H1 (cell line): ENCODE results near the gene CCNK. TPM values are rescaled to one million over a fixed set of nuclear protein-coding genes. Genes with fewer than 3 reads are reported as not detected.

Experiments used
- CTCF ChIA-PET: fragments of 300-600 bp; sonication (Branson Sonifier 250); formaldehyde crosslinking; loops from one replicate; lab custom pipeline; 2021; ENCODE audit not compliant: partially characterized antibody; lab: Charles Lee
- POLR2A ChIA-PET: fragments of 300-600 bp; sonication (Branson Sonifier 250); formaldehyde crosslinking; loops from one replicate; lab custom pipeline; 2021; ENCODE audit warnings: inconsistent platforms; ENCODE audit not compliant: partially characterized antibody; lab: Charles Lee
- DNase-seq, 2 experiments: peaks; one replicate each; pipeline versions ENCODE4 v3.0.0 to v3.0.0-alpha.2; 2010 to 2022; ENCODE audit warnings: low spot score in 2 of 2, low read depth in 1 of 2, mixed read lengths in 1 of 2
- FAIRE-seq: peaks from 2 replicates; lab custom pipeline; 2011; peaks lifted over from hg19 to GRCh38; lab: Jason Lieb, UNC
- H2AFZ ChIP-seq: 2 replicates; pipeline ENCODE4 v1.8.1; 2012; ENCODE audit warnings: low read length, inconsistent platforms
- H2AK5ac ChIP-seq: 2 replicates; pipeline ENCODE4 v1.6.1; 2013; ENCODE audit warnings: low read depth, low read length
- H2BK120ac ChIP-seq: replicated peaks from 2 replicates; pipeline ENCODE3; 2013; ENCODE audit warnings: low read depth, low read length, inconsistent platforms
- H2BK12ac ChIP-seq: 2 replicates; pipeline ENCODE4 v1.6.1; 2013; ENCODE audit warnings: low read depth, low read length
- H2BK15ac ChIP-seq: 2 replicates; pipeline ENCODE4 v1.6.1; 2013; ENCODE audit warnings: low read length
- H2BK20ac ChIP-seq: 2 replicates; pipeline ENCODE4 v1.6.1; 2013; ENCODE audit warnings: low read length
- H2BK5ac ChIP-seq: 2 replicates; pipeline ENCODE4 v1.6.1; 2013; ENCODE audit warnings: low read depth, low read length
- H3K14ac ChIP-seq: 2 replicates; pipeline ENCODE4 v1.6.1; 2013; ENCODE audit warnings: inconsistent platforms; ENCODE audit not compliant: insufficient read length
- H3K18ac ChIP-seq: 2 replicates; pipeline ENCODE4 v1.6.1; 2013; ENCODE audit warnings: low read length; ENCODE audit errors: extremely low read depth
- H3K23ac ChIP-seq: 2 replicates; pipeline ENCODE4 v1.6.1; 2013; ENCODE audit warnings: inconsistent platforms; ENCODE audit not compliant: insufficient read length
- H3K23me2 ChIP-seq: 2 replicates; pipeline ENCODE4 v1.6.1; 2013; ENCODE audit warnings: low read depth, low read length
- H3K27ac ChIP-seq: 2 replicates; pipeline ENCODE4 v1.6.1; 2011; ENCODE audit warnings: low read depth, low read length, inconsistent platforms
- H3K27me3 ChIP-seq, 4 experiments: replicated peaks in 1 of 4; 1 replicate in 1 of 4; 2 replicates in 3 of 4; pipeline versions ENCODE4 v1.6.1 to v1.8.1; 2011 to 2013; ENCODE audit warnings: low read length in 3 of 4, mild to moderate bottlenecking in 3 of 4, inconsistent platforms in 2 of 4, mixed read lengths in 2 of 4, moderate library complexity in 1 of 4; ENCODE audit not compliant: control insufficient read depth in 3 of 4, insufficient read depth in 3 of 4; ENCODE audit errors: extremely low read depth in 1 of 4
- H3K36me3 ChIP-seq, 4 experiments: 2 replicates each; pipeline versions ENCODE4 v1.6.1 to v1.8.1; 2011 to 2013; ENCODE audit warnings: mild to moderate bottlenecking in 4 of 4, low read length in 3 of 4, moderate library complexity in 2 of 4, control low read depth in 1 of 4, inconsistent platforms in 1 of 4; ENCODE audit not compliant: insufficient read depth in 4 of 4, control insufficient read depth in 2 of 4
- H3K4ac ChIP-seq: replicated peaks from 2 replicates; pipeline ENCODE3; 2013; ENCODE audit warnings: low read length, low read depth, mixed read lengths, inconsistent platforms; ENCODE audit not compliant: insufficient read length
- H3K4me1 ChIP-seq, 4 experiments: replicated peaks in 1 of 4; 1 replicate in 1 of 4; 2 replicates in 3 of 4; pipeline versions ENCODE4 v1.6.1 to v1.8.1; 2011 to 2013; ENCODE audit warnings: low read length in 3 of 4, inconsistent platforms in 2 of 4, mixed read lengths in 1 of 4; ENCODE audit not compliant: insufficient read depth in 4 of 4, control insufficient read depth in 3 of 4
- H3K4me2 ChIP-seq, 2 experiments: 2 replicates each; pipeline versions ENCODE4 v1.6.1 to v1.8.1; 2011 to 2013; ENCODE audit warnings: low read depth in 2 of 2, low read length in 2 of 2, control low read depth in 1 of 2, inconsistent platforms in 1 of 2, mild to moderate bottlenecking in 1 of 2; ENCODE audit not compliant: insufficient read depth in 1 of 2
- H3K4me3 ChIP-seq, 4 experiments: fragments of 200-600, 300-600 bp in 1 of 4; sonication (generic), shearing (Covaris generic), sonication (Bioruptor Twin) in 1 of 4; 2 replicates each; pipeline versions ENCODE4 v1.5.1 to v1.8.1; 2011 to 2016; ENCODE audit warnings: low read length in 4 of 4, low read depth in 3 of 4, control low read depth in 2 of 4, inconsistent platforms in 2 of 4, mild to moderate bottlenecking in 2 of 4, mixed read lengths in 1 of 4, moderate library complexity in 1 of 4; ENCODE audit not compliant: insufficient read depth in 2 of 4; ENCODE audit errors: extremely low read depth in 1 of 4
- H3K56ac ChIP-seq: replicated peaks from 2 replicates; pipeline ENCODE3; 2013; ENCODE audit warnings: low read depth, mild to moderate bottlenecking, mixed read lengths, low read length, inconsistent platforms; ENCODE audit not compliant: insufficient read length
- H3K79me1 ChIP-seq: 2 replicates; pipeline ENCODE4 v1.6.1; 2013; ENCODE audit warnings: low read depth, low read length, control low read depth
- H3K79me2 ChIP-seq, 2 experiments: 2 replicates each; pipeline versions ENCODE4 v1.6.1 to v1.8.1; 2012 to 2013; ENCODE audit warnings: low read length in 2 of 2, mild to moderate bottlenecking in 2 of 2, inconsistent platforms in 1 of 2; ENCODE audit not compliant: insufficient read depth in 2 of 2, control insufficient read depth in 1 of 2
- H3K9ac ChIP-seq, 4 experiments: replicated peaks in 1 of 4; 1 replicate in 1 of 4; 2 replicates in 3 of 4; pipeline versions ENCODE4 v1.6.1 to v1.8.1; 2011 to 2013; ENCODE audit warnings: low read depth in 3 of 4, low read length in 3 of 4, control low read depth in 2 of 4, mild to moderate bottlenecking in 2 of 4, moderate library complexity in 2 of 4, inconsistent platforms in 1 of 4; ENCODE audit errors: extremely low read depth in 1 of 4
- H3K9me3 ChIP-seq, 2 experiments: 2 replicates each; pipeline versions ENCODE4 v1.6.1 to v1.8.1; 2012 to 2013; ENCODE audit warnings: mild to moderate bottlenecking in 2 of 2, moderate library complexity in 2 of 2, control low read depth in 1 of 2, inconsistent platforms in 1 of 2, low read depth in 1 of 2, low read length in 1 of 2, mixed read lengths in 1 of 2; ENCODE audit not compliant: insufficient read depth in 2 of 2
- H4K20me1 ChIP-seq, 2 experiments: replicated peaks in 1 of 2; 2 replicates each; pipeline versions ENCODE3 to v1.8.1; 2011 to 2013; ENCODE audit warnings: inconsistent platforms in 2 of 2, low read length in 2 of 2, mild to moderate bottlenecking in 1 of 2; ENCODE audit not compliant: insufficient read depth in 2 of 2, control insufficient read depth in 1 of 2
- H4K5ac ChIP-seq: 2 replicates; pipeline ENCODE4 v1.6.1; 2013; ENCODE audit warnings: low read length, low read depth, mixed read lengths, inconsistent platforms; ENCODE audit not compliant: insufficient read length
- H4K8ac ChIP-seq: 2 replicates; pipeline ENCODE4 v1.8.0; 2013; ENCODE audit warnings: mild to moderate bottlenecking, moderate library complexity, low read length, inconsistent platforms; ENCODE audit not compliant: insufficient read depth; ENCODE audit errors: extremely low read depth
- H4K91ac ChIP-seq: replicated peaks from 2 replicates; pipeline ENCODE3; 2013; ENCODE audit warnings: low read length, mixed read lengths, inconsistent platforms; ENCODE audit not compliant: insufficient read length
- SRF ChIP-seq: IDR thresholded peaks from 2 replicates; pipeline ENCODE4 v1.6.1; 2011; ENCODE audit warnings: mild to moderate bottlenecking, low read depth, low read length, moderate library complexity
- WGBS, 2 experiments: shearing (Covaris generic) in 1 of 2; methylation state at CpG; one replicate each; pipeline versions ENCODE4 v1.1.6 to v1.1.7; 2013 to 2015; ENCODE audit warnings: low lambda C conversion rate in 2 of 2, mixed read lengths in 2 of 2, inconsistent platforms in 1 of 2, low coverage in 1 of 2, missing lambda C conversion rate in 1 of 2; ENCODE audit not compliant: insufficient replicate concordance in 2 of 2, insufficient coverage in 1 of 2, insufficient read length in 1 of 2; ENCODE audit errors: extremely low coverage in 1 of 2, missing lambda C conversion rate in 1 of 2; 5-methylcytosine and 5-hydroxymethylcytosine counted together
- polyA plus RNA-seq, 7 experiments: library from polyadenylated mRNA; depleted of rRNA in 3 of 7; stranded (reverse) in 5 of 7; unstranded in 2 of 7; fragments of >200 nt in 5 of 7; fragments of 200-250 nt in 2 of 7; gene quantifications; 1 replicate in 5 of 7; 2 replicates in 1 of 7; 4 replicates in 1 of 7; pipeline versions ENCODE4 v1.2.1 to v1.2.3, GENCODE V29; 2011 to 2013; ENCODE audit warnings: missing spikeins in 2 of 7, mixed read lengths in 2 of 7
- total RNA-seq: library from RNA; stranded (reverse); fragmentation: NEBNext Ultra II Directional; extraction: Animal tissue kit (Norgen Biotek cat#: 25700); gene quantifications from 2 replicates; pipeline ENCODE4 v1.2.1, GENCODE V29; 2021

The CCNK gene
- total and polyA plus RNA-seq, 2 of the 8 experiments (the other 6 are each of a cell fraction or from before 2014, with no cell fraction given) = 10.7 to 82.7 TPM

GRCh38 chr14:99512110-99512449, 30.9 kb downstream of the CCNK start:
- Histone ChIP-seq H3K4ac (no peak overlapping the region), H3K9ac (no peak overlapping the region), H4K8ac (no peak overlapping the region), H2BK12ac (no peak overlapping the region)
- POLR2A ChIA-PET = interaction anchor here (1.7 to 2.1 kb wide), 2 partner anchors 92 to 111 kb away, joined by 4 to 5 read pairs; partner anchors contain the start of gene CCDC85C
- FAIRE-seq = no peak
- no peak for TF ChIP-seq SRF
- TF ChIP-seq, all 59 proteins: peak for 0
- H3K4me3 ChIP-seq = no peak overlapping the region
- H3K14ac ChIP-seq = no peak overlapping the region
- no peaks in the 10 kb centered on the region; a peak in 1 of 7 replicates for H3K27me3 ChIP-seq
- H3K23ac ChIP-seq = no peak overlapping the region
- CTCF ChIA-PET = interaction anchor here (0.7 to 2.3 kb wide), 8 partner anchors 8 to 116 kb away, joined by 3 to 17 read pairs (median 4); no protein-coding TSS in a partner anchor
- no peak overlapping the region for H2BK120ac ChIP-seq
- H3K79me2 ChIP-seq = no peaks in the 10 kb centered on the region
- WGBS, 2 experiments = 93% methylated on average over 10 of the region's 10 CpGs; no CpG with 5 or more reads in 1 of the 2 experiments
- no peak overlapping the region for H4K91ac ChIP-seq
- no peak overlapping the region for H3K27ac ChIP-seq
- H3K4me1 ChIP-seq = peaks cover 0 to 9% (median 3%) of the 10 kb centered on the region in 4 experiments; a peak in 3 of 7 replicates
- no peak overlapping the region for H3K4me2 ChIP-seq
- H2BK20ac ChIP-seq = no peak overlapping the region
- no peaks in the 10 kb centered on the region; the same call in none of the 2 replicates for H3K79me1 ChIP-seq
- no peak overlapping the region for H3K56ac ChIP-seq
- H2BK5ac ChIP-seq = no peak overlapping the region
- H2BK15ac ChIP-seq = no peak overlapping the region
- peaks cover 2 to 7% of the 10 kb centered on the region in 2 experiments for H4K20me1 ChIP-seq
- no peak overlapping the region for H2AK5ac ChIP-seq
- H4K5ac ChIP-seq = no peak overlapping the region
- peaks cover 12 to 33% (median 18%) of the 10 kb centered on the region in 4 experiments for H3K36me3 ChIP-seq
- no peak overlapping the region for H2AFZ ChIP-seq
- DNase-seq = no peak
- no peaks in the 10 kb centered on the region for H3K9me3 ChIP-seq
- no peak overlapping the region for H3K18ac ChIP-seq
- H3K23me2 ChIP-seq = no peaks in the 10 kb centered on the region
